ENCODE measurements around the gene CD46.
"Not testable (repeated sequence)": the region's sequence is repeated elsewhere in the genome, so short reads cannot be mapped to it uniquely, and the experiment has no call there.

The CD46 gene

DNA sequence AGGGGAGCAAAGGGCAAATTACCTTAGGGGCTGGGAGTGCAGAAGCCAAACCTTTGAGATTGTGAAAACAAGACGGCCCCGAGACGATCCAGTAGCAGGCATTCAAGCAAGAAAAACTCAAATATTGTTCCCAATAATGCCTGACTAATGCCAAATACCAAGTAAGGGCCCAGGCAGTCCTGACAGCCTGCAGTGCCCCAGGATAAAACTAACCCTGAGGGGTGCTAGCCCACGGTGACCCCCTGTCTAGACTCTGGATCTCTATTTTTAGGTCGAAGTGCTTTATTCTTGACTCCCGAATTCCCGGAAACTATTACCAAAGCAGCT lies 428 bp upstream of the CD46 start:
- DNase-seq (ENCODE audit: low read depth) = not testable (repeated sequence)

GRCh38 chr1:207752456-207752998 lies 673 bp downstream of the CD46 start:
- peak; percentile 3 for DNase-seq (ENCODE audit: low read depth)

- DNase-seq (ENCODE audit: low read depth) = no peak
Observed at GRCh38 chr1:207753611-207754010, 1.8 kb downstream of the CD46 start.

DNA sequence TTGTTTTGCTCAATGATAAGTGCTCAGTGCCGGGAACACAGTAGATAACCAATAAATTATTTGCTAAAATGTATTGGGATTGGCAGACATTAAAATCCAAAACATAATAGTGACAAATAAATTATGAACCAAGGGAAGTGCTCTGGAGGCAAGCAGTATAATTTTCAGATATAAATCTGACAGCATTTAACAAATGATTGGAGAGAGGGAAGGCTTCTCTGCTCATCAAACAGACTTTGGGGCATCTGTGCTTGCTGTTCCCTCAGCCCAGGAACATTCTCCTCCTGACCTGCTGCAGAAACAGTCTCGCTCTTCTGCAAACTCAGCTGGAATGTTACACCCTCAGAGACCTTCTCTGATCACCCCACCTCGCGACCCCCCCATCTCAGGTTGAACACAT lies 2.2 kb downstream of the CD46 start:
- no peak for DNase-seq (ENCODE audit: low read depth)

DNA sequence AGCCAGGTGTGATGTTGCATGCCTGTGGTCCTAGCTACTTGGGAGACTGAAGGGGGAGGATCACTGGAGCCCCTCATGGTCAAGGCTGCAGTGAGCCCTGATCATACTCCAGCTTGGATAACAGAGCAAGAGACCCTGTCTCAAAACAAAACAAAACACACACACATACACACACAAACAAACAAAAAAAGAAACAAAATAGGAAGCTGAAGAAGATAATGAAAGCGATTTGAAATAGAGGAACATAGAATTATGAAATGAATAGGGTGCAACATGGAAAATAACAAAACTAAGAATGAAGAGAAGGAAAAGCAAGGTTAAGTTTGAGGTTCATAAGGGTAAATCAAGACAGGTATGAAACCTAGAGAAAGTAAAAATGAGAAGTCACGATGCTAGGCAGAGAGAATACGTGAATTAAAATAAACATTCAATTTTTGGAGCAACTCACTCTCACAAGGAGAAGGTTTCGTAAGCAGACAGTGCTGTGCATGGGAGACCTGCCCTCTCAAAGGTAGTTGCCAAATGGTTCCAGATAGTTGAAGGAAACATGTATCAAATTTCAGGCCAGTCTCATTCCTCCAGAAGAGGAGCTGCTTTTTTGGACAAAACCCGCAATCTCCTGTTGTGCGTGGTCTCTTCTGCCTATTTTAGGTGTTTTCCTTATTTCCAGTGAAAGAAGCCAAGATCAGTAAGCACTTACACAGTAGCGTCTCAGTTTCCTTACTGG lies 3.3 kb downstream of the CD46 start:
- no peak for DNase-seq (ENCODE audit: low read depth)

- no peak for DNase-seq (ENCODE audit: low read depth)
Observed at GRCh38 chr1:207755846-207756693, 4.2 kb downstream of the CD46 start.

DNA sequence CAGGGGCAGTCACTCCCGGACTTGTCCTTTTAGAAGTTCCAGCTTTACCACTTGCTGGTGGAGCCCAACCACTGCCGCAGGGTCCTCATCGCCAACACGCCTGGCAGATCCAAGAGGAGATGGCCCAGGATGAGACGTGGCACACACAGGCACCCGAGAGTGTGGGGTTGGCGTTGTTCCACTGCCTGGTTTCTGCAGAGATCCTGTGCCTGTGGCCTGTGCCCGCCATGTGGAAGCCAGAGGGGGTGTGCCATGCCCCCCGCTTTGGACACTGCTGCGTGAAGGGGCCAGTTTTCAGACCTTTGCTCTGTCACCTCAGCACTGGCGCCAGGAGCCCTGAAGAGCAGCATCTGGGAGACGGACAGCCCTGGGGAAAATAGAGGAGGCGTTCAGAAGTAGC lies 10.8 kb downstream of the CD46 start:
- DNase-seq (ENCODE audit: low read depth) = no peak

GRCh38 chr1:207763091-207763490 lies 11.2 kb downstream of the CD46 start:
- no peak for DNase-seq (ENCODE audit: low read depth)

- no peak for DNase-seq (ENCODE audit: low read depth)
Observed at GRCh38 chr1:207763972-207764371, 12.1 kb downstream of the CD46 start.

DNA sequence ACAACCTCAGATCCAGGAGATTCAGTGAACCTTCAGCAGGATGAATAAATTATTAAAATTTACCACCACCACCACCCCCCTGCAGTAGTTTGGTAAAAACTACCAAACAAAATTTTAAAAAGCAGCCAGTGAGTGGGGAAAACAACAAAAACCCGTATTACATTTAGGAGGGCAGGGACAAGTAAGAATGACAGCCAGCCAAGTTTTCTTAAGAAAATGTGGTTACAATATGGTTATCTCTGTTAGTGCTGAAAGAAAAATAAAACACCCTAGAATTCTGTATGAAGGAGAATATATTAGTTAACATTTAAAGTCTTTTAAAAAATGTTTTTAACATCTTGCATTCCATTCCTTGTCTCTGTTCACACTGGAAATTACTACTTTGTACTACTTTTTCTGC lies 14.7 kb downstream of the CD46 start:
- no peak for DNase-seq (ENCODE audit: low read depth)

DNA sequence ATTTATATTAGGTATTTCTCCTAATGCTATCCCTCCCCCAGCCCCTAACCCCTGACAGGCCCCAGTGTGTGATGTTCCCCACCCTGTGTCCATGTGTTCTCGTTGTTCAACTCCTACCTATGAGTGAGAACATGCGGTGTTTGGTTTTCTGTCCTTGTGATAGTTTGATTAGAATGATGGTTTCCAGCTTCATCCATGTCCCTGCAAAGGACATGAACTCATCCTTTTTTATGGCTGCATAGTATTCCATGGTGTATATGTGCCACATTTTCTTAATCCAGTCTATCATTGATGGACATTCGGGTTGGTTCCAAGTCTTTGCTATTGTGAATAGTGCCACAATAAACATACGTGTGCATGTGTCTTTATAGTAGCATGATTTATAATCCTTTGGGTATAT lies 18.7 kb downstream of the CD46 start:
- DNase-seq (ENCODE audit: low read depth) = not testable (repeated sequence)

DNA sequence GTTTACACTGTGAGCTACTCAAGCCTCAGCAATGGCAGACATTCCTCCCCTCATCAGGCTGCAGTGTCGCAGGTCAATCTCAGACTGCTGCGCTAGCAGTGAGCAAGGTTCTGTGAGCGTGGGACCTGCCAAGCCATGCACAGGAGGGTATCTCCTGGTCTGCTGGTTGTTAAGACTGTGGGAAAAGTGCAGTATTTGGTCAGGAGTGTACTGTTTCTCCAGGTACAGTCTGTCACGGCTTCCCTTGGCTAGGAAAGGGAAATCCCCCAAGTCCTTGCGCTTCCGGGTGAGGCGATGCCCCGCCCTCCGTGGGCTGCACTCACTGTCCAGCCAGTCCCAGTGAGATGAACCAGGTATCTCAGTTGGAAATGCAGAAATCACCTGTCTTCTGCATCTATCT lies 24.2 kb downstream of the CD46 start:
- not testable (repeated sequence) for DNase-seq (ENCODE audit: low read depth)

DNA sequence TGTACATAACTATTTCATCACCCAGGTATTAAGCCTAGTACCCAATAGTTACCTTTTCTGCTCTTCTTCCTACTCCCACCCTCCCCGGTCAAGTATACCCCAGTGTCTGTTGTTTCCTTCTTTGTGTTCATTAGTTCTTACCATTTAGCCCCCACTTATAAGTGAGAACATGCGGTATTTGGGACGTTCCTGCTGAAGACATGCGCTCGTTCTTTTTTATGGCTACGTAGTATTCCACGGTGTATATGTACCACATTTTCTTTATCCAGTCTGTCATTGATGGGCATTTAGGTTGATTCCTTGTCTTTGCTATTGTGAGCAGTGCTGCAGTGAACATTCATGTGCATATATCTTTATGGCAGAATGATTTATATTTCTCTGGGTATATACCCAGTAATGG lies 25.6 kb downstream of the CD46 start:
- not testable (repeated sequence) for DNase-seq (ENCODE audit: low read depth)

DNA sequence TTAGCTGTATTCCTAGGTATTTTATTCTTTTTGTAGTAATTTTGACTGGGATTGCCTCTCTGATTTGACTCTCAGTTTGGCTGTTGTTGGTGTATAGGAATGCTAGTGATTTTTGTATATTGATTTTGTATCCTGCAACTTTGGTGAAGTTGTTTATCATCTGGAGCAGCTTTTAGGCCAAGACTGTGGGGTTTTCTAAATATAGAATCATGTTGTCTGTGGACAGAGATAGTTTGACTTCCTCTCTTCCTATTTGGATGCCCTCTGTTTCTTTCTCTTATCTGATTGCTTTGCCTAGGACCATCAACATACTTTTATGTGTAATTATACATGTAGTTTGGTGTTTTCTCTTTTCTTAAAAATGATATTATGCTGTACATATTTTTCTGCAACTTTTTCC lies 27.2 kb downstream of the CD46 start:
- no peak for DNase-seq (ENCODE audit: low read depth)

- DNase-seq (ENCODE audit: low read depth) = no peak
Observed at GRCh38 chr1:207781312-207781711, 29.5 kb downstream of the CD46 start.

DNA sequence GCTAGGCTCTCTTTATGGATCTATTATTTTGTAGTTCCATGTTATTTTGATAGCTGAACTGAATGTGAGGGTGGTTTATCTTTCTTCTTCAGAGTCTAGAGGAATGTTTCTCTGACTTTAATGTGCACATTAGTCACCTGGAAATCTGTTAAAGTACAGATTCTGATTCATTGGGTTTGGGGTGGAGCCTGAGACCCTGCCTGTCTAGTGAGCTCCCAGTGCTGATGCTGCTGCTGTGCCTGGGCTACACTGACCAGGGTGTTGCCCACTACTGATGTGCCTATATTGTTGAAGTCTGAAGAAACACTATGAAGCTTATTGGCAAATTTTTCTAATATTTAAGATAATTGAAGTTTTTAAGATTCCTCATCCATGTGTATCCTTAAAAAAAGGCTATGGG lies 35.9 kb downstream of the CD46 start:
- no peak for DNase-seq (ENCODE audit: low read depth)

DNA sequence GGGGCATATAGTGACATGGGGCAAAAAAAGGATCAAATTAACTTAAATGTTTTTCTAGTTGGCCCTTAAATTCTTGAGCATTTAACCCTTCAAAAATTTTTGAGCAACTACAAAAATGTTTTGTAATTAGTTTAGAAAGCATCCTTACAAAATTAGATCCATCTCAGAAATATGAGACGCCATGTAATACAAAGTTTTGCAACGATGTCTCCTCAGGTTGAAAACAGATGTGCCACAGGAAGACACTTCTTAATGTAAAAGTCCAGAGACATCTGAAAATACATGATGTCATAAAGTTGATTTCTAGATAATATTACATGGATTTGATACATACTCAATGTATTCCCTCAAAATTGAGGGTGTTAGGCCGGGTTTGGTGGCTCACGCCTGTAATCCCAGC lies 37.5 kb downstream of the CD46 start:
- DNase-seq (ENCODE audit: low read depth) = no peak

DNA sequence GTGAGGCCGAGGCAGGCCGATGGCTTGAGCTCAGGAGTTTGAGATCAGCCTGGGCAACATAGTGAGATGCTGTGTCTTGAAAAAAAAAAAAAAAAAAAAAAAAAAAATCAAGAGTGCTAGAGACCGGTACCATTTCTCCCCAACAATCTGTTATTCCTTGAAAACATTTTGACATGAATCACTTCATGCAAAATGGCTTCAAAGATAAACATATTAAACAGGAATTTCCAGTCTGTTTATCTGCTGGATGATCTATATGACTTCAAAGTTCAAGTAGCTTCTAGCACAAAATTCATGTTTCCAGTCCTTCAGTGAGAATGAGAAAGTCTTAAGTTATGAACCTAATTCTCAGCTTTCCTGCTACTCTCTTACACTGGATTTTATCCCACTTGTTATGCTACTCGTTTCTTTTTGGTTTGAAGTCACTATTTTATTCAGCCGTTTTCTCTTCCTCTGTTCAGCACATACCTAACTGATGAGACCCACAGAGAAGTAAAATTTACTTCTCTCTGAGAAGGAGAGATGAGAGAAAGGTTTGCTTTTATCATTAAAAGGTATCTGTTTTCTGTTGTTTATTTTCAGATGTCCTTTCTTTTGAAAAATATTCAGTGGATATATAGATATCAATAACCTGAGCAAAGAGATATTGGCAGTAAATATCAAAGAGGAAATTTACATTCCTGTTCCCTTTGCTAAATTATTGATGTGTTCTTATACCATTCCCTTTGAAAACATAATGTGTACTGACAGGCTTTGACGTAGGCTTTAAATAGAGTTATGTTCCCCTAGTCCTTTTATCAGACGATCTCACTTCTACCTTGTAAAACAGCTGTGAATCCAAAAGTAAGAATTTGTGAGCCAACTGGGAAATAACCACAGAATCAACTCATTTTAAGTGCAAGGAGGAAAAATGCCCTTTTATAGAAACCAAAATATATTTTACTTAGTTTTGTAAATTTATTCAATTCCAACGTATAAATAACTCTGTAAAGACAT lies 38.2 kb downstream of the CD46 start:
- DNase-seq (ENCODE audit: low read depth) = no peak

GRCh38 chr1:207791290-207791689 lies 39.4 kb downstream of the CD46 start:
- no peak for DNase-seq (ENCODE audit: low read depth)

DNA sequence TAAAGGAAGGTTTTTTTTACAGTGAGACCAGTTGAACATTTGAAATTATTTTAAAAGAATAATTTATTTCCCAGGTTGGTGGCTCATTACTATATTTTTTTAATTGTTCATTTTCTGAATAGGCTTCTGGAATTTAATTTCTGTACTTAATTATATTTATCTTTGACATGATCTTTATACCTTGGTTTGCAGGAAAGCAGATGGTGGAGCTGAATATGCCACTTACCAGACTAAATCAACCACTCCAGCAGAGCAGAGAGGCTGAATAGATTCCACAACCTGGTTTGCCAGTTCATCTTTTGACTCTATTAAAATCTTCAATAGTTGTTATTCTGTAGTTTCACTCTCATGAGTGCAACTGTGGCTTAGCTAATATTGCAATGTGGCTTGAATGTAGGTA lies 41.5 kb downstream of the CD46 start:
- DNase-seq (ENCODE audit: low read depth) = no peak

- DNase-seq (ENCODE audit: low read depth) = no peak
Observed at GRCh38 chr1:207794861-207795260, 43.0 kb downstream of the CD46 start.
